ENCODE data around the gene TTC31.

TTC31 gene

GRCh38 chr2:74501335-74502071 lies 18.6 kb downstream of the TTC31 start:
- TF ChIP-seq CTCF (conservative IDR thresholded peaks at IDR 0.05), result no peak

GRCh38 chr2:74502147-74502719 lies 19.4 kb downstream of the TTC31 start:
- no peak overlapping the region for H3K27ac ChIP-seq
- no peak for TF ChIP-seq CTCF (conservative IDR thresholded peaks at IDR 0.05)

More at GRCh38 chr2:74501335-74502071, 18.6 kb downstream of the TTC31 start:
- H3K27ac ChIP-seq, result no peak overlapping the region

GRCh38 chr2:74502720-74503505 lies 20.0 kb downstream of the TTC31 start:
- H3K27ac ChIP-seq, result no peak overlapping the region
- TF ChIP-seq CTCF (conservative IDR thresholded peaks at IDR 0.05), result no peak

- H3K27ac ChIP-seq, result no peak overlapping the region
- no peak for TF ChIP-seq CTCF (conservative IDR thresholded peaks at IDR 0.05)
Observed at GRCh38 chr2:74503506-74504475, 20.9 kb downstream of the TTC31 start.

GRCh38 chr2:74504591-74504990 lies 21.7 kb downstream of the TTC31 start:
- H3K27ac ChIP-seq, result no peak overlapping the region
- no peak for TF ChIP-seq CTCF (conservative IDR thresholded peaks at IDR 0.05)

GRCh38 chr2:74505448-74506246 lies 22.8 kb downstream of the TTC31 start:
- TF ChIP-seq CTCF (conservative IDR thresholded peaks at IDR 0.05), result no peak
- peak overlapping the region; percentile 98; the same call in 1 of the 2 replicates for H3K27ac ChIP-seq
